Left renal pelvis (tissue), 4 donors: ENCODE data around the gene UGT8. TPM values are rescaled to one million over a fixed set of nuclear protein-coding genes. Genes with fewer than 3 reads are reported as not detected.
"Not testable (repeated sequence)": the region's sequence is repeated elsewhere in the genome, so short reads cannot be mapped to it uniquely, and the experiment has no call there.

Experiments used
- DNase-seq, 4 donors: peaks; one replicate each; pipeline ENCODE4 v3.0.0-alpha.2; 2013; ENCODE audit warnings: low read depth in 4 of 4, low spot score in 3 of 4
- polyA plus RNA-seq, 4 donors: library from polyadenylated mRNA; unstranded; fragments of 120-200 nt; gene quantifications; one replicate each; pipeline ENCODE4 v1.2.1, GENCODE V29; 2013; ENCODE audit not compliant: insufficient read length in 4 of 4

UGT8 gene
- polyA plus RNA-seq, 4 donors, result 3.0 to 69.5 (median 55.7) TPM

GRCh38 chr4:114603497-114603896 is 4.9 kb downstream of the UGT8 start:
- no peak for DNase-seq

- DNase-seq, result no peak
Measured at GRCh38 chr4:114606245-114606644, 7.6 kb downstream of the UGT8 start.

GRCh38 chr4:114607056-114607455 is 8.4 kb downstream of the UGT8 start:
- DNase-seq, result no peak

GRCh38 chr4:114613560-114613959 is 15.0 kb downstream of the UGT8 start:
- no peak for DNase-seq

GRCh38 chr4:114615435-114615834 is 16.8 kb downstream of the UGT8 start:
- DNase-seq, result peak in 1 of 4 donors; percentile 45

- not testable (repeated sequence) for DNase-seq
Measured at GRCh38 chr4:114616036-114616435, 17.4 kb downstream of the UGT8 start.

GRCh38 chr4:114626196-114626595 is 27.6 kb downstream of the UGT8 start:
- DNase-seq, result no peak

GRCh38 chr4:114636192-114636935 is 37.8 kb downstream of the UGT8 start:
- DNase-seq, result no peak

GRCh38 chr4:114642173-114642780 is 43.7 kb downstream of the UGT8 start:
- no peak for DNase-seq

GRCh38 chr4:114649908-114650307 is 51.3 kb downstream of the UGT8 start:
- no peak for DNase-seq

GRCh38 chr4:114653675-114654074 is 55.1 kb downstream of the UGT8 start:
- DNase-seq, result no peak

GRCh38 chr4:114654592-114654991 is 56.0 kb downstream of the UGT8 start:
- DNase-seq, result no peak

GRCh38 chr4:114658179-114658578 is 59.6 kb downstream of the UGT8 start:
- no peak for DNase-seq

GRCh38 chr4:114658776-114659175 is 60.2 kb downstream of the UGT8 start:
- no peak for DNase-seq

GRCh38 chr4:114659386-114660008 is 60.9 kb downstream of the UGT8 start:
- peak; percentile 22 to 50 (median 41) for DNase-seq

GRCh38 chr4:114663083-114663482 is 64.5 kb downstream of the UGT8 start:
- no peak for DNase-seq

GRCh38 chr4:114668577-114668976 is 70.0 kb downstream of the UGT8 start:
- no peak for DNase-seq

- not testable (repeated sequence) for DNase-seq
Measured at GRCh38 chr4:114670733-114671132, 72.1 kb downstream of the UGT8 start.

- no peak for DNase-seq
Measured at GRCh38 chr4:114673306-114673705, 74.7 kb downstream of the UGT8 start.

- no peak for DNase-seq
Measured at GRCh38 chr4:114674080-114674479, 75.5 kb downstream of the UGT8 start.

GRCh38 chr4:114677346-114677979 is 78.9 kb downstream of the UGT8 start:
- no peak for DNase-seq
